GM23338 (cell line): Measurements from ENCODE around the gene GRM6. TPM values are rescaled to one million over a fixed set of nuclear protein-coding genes. Genes with fewer than 3 reads are reported as not detected.

ENCODE experiments used
- ATAC-seq: fragments of 200-7000 bp; cut with Tn5 transposase; 3 replicates; pipeline ENCODE4 v1.9.1; 2020
- DNase-seq: peaks from one replicate; pipeline ENCODE4 v3.0.0-alpha.2; 2015; ENCODE audit warnings: low spot score
- H2AFZ ChIP-seq: fragments of 200-600 bp; sonication (generic); 2 replicates; pipeline ENCODE4 v1.8.0; 2016; ENCODE audit warnings: antibody characterized with exemption, mild to moderate bottlenecking, moderate library complexity
- H3F3A ChIP-seq: fragments of 200-600 bp; sonication (generic); replicated peaks from 2 replicates; pipeline ENCODE4 v1.8.0; 2017; ENCODE audit warnings: antibody characterized with exemption, mixed run types, low read depth
- H3K27ac ChIP-seq: fragments of 200-600 bp; sonication (generic); 2 replicates; pipeline ENCODE4 v1.6.1; 2016; ENCODE audit warnings: low read depth
- H3K27me3 ChIP-seq: fragments of 200-600 bp; sonication (generic); 2 replicates; pipeline ENCODE4 v1.8.0; 2016; ENCODE audit warnings: mild to moderate bottlenecking, mixed run types, moderate library complexity; ENCODE audit not compliant: insufficient read depth
- H3K36me3 ChIP-seq: fragments of 200-600 bp; sonication (generic); 2 replicates; pipeline ENCODE4 v1.8.0; 2016; ENCODE audit warnings: mild to moderate bottlenecking; ENCODE audit not compliant: insufficient read depth
- H3K4me1 ChIP-seq: fragments of 200-600 bp; sonication (generic); 2 replicates; pipeline ENCODE4 v1.8.0; 2016; ENCODE audit warnings: mild to moderate bottlenecking, moderate library complexity; ENCODE audit not compliant: insufficient read depth
- H3K4me2 ChIP-seq: fragments of 200-600 bp; sonication (generic); 2 replicates; pipeline ENCODE4 v1.7.1; 2017; ENCODE audit warnings: mixed run types
- H3K4me3 ChIP-seq: fragments of 200-600 bp; sonication (generic); 2 replicates; pipeline ENCODE4 v1.6.1; 2016; ENCODE audit warnings: mixed run types
- H3K79me2 ChIP-seq: fragments of 200-600 bp; sonication (generic); replicated peaks from 2 replicates; pipeline ENCODE4 v1.8.0; 2017; ENCODE audit warnings: mild to moderate bottlenecking; ENCODE audit not compliant: insufficient read depth
- H3K9me2 ChIP-seq: fragments of 200-600 bp; sonication (generic); 2 replicates; pipeline ENCODE4 v1.8.0; 2017; ENCODE audit not compliant: insufficient read depth
- H4K20me1 ChIP-seq: fragments of 200-600 bp; sonication (generic); replicated peaks from 2 replicates; pipeline ENCODE4 v1.8.0; 2017; ENCODE audit warnings: mild to moderate bottlenecking; ENCODE audit not compliant: insufficient read depth
- H3K27ac Mint-ChIP-seq: 2 replicates; pipeline ENCODE4 v1.8.0; 2020; ENCODE audit warnings: inconsistent platforms, mild to moderate bottlenecking, moderate library complexity, mixed read lengths
- H3K27me3 Mint-ChIP-seq: 3 replicates; pipeline ENCODE4 v1.8.0; 2022; ENCODE audit warnings: low read depth, mild to moderate bottlenecking, moderate library complexity, mixed read lengths, inconsistent platforms; ENCODE audit not compliant: insufficient read depth, poor library complexity
- H3K36me3 Mint-ChIP-seq: 3 replicates; pipeline ENCODE4 v1.8.0; 2021; ENCODE audit warnings: low read depth, mild to moderate bottlenecking, inconsistent platforms, moderate library complexity, mixed read lengths
- H3K4me1 Mint-ChIP-seq: 3 replicates; pipeline ENCODE4 v1.8.0; 2020; ENCODE audit warnings: mild to moderate bottlenecking, inconsistent platforms, mixed read lengths
- H3K4me3 Mint-ChIP-seq: 3 replicates; pipeline ENCODE4 v1.8.0; 2021; ENCODE audit warnings: moderate library complexity, mild to moderate bottlenecking, inconsistent platforms, mixed read lengths
- H3K9me3 Mint-ChIP-seq: 3 replicates; pipeline ENCODE4 v1.8.0; 2020; ENCODE audit warnings: moderate library complexity, mild to moderate bottlenecking, inconsistent platforms, mixed read lengths
- CREB1 ChIP-seq: fragments of 250-450 bp; sonication (Bioruptor Pico); IDR thresholded peaks from 2 replicates; pipeline ENCODE4 v1.5.0; 2020; ENCODE audit warnings: low read depth, mild to moderate bottlenecking, moderate library complexity
- EZH2 ChIP-seq: fragments of 200-600 bp; sonication (generic); IDR thresholded peaks from one replicate; pipeline ENCODE4 v1.8.0; 2017; ENCODE audit warnings: antibody characterized with exemption, mild to moderate bottlenecking, low read depth; ENCODE audit not compliant: unreplicated experiment
- EZH2phosphoT487 ChIP-seq: fragments of 200-600 bp; sonication (generic); IDR thresholded peaks from one replicate; pipeline ENCODE4 v1.8.1; 2018; ENCODE audit warnings: antibody characterized with exemption; ENCODE audit not compliant: unreplicated experiment
- JUNB ChIP-seq: IDR thresholded peaks from one replicate; pipeline ENCODE4 v1.6.1; 2016; ENCODE audit warnings: antibody characterized with exemption; ENCODE audit not compliant: unreplicated experiment
- NANOG ChIP-seq: IDR thresholded peaks from 2 replicates; pipeline ENCODE4 v1.6.1; 2016; ENCODE audit warnings: antibody characterized with exemption, borderline replicate concordance
- POLR2AphosphoS5 ChIP-seq: IDR thresholded peaks from 2 replicates; pipeline ENCODE4 v1.6.1; 2016; ENCODE audit warnings: antibody characterized with exemption, low read depth
- STAT1 ChIP-seq: IDR thresholded peaks from one replicate; pipeline ENCODE4 v1.6.1; 2016; ENCODE audit warnings: antibody characterized with exemption; ENCODE audit not compliant: unreplicated experiment
- ZNF331 ChIP-seq: fragments of 250-450 bp; sonication (Bioruptor Pico); IDR thresholded peaks from 2 replicates; pipeline ENCODE4 v1.5.0; 2020; ENCODE audit warnings: low read depth, mild to moderate bottlenecking, moderate library complexity
- polyA plus RNA-seq: library from polyadenylated mRNA; unstranded; fragments of >200 nt; fragmentation: Nextera tagmentation; extraction: Ambion mirVana; gene quantifications from 2 replicates; pipeline ENCODE4 v1.2.1, GENCODE V29; 2016
- total RNA-seq: library from RNA; depleted of rRNA; stranded (reverse); fragments of >200 nt; shearing (Covaris generic); gene quantifications from 2 replicates; pipeline ENCODE4 v1.2.3, GENCODE V29; 2014
- TF ChIP-seq, protein P1 (sequence below): IDR thresholded peaks from 2 replicates; pipeline ENCODE4 v1.6.1; 2016; ENCODE audit warnings: antibody characterized with exemption
- TF ChIP-seq, protein P2 (sequence below): IDR thresholded peaks from one replicate; pipeline ENCODE4 v1.6.1; 2018; ENCODE audit warnings: antibody characterized with exemption; ENCODE audit not compliant: unreplicated experiment
- TF ChIP-seq, protein P3 (sequence below), 2 experiments: fragments of 200-600 bp in 1 of 2; sonication (generic) in 1 of 2; conservative IDR thresholded peaks; 2 replicates each; pipeline versions ENCODE4 v1.5.1 to v1.6.1; 2016 to 2017; ENCODE audit warnings: antibody characterized with exemption in 2 of 2, low read depth in 2 of 2, mild to moderate bottlenecking in 2 of 2, moderate library complexity in 1 of 2
- TF ChIP-seq, protein P4 (sequence below): fragments of 250-450 bp; sonication (Bioruptor Pico); IDR thresholded peaks from 2 replicates; pipeline ENCODE4 v1.5.0; 2020; ENCODE audit warnings: mild to moderate bottlenecking, moderate library complexity

The GRM6 gene
- total and polyA plus RNA-seq, 2 experiments from 2014 or later = 0.19 TPM; not detected in 1

DNA sequence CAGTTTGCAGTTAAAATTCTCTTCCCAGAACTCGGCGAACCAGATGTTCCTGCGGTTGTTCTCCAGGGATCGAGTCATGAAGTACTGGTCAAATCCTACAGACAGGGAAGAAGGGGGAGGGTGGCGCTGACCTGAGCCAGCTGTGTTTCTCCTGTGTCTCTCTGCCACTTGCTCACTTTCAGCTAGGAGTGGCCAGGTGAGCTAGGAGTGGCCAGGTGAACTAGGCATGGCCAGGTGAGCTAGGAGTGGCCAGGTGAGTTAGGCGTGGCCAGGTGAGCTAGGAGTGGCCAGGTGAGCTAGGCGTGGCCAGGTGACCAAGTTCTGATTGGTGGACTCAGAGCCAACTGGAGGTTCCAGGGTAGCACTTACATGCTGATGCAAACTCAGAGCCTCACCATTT lies 5.8 kb downstream of the GRM6 start:
- Mint-ChIP-seq H3K4me3 (no peak overlapping the region), H3K4me1 (no peaks in the 10 kb centered on the region), H3K36me3 (peaks cover 10% of the 10 kb centered on the region), H3K9me3 (peaks cover 76% of the 10 kb centered on the region), H3K27ac (no peak overlapping the region), H3K27me3 (peaks cover 34% of the 10 kb centered on the region)
- H4K20me1 ChIP-seq = no peaks in the 10 kb centered on the region
- no peak overlapping the region for H3K4me3 ChIP-seq
- DNase-seq = no peak
- H3K9me2 ChIP-seq = no peaks in the 10 kb centered on the region
- H3K27me3 ChIP-seq = peaks cover 21% of the 10 kb centered on the region
- no peaks in the 10 kb centered on the region for H3F3A ChIP-seq
- no peak overlapping the region for H3K27ac ChIP-seq
- H3K4me2 ChIP-seq = no peak overlapping the region
- no peaks in the 10 kb centered on the region for H3K4me1 ChIP-seq
- H3K79me2 ChIP-seq = no peaks in the 10 kb centered on the region
- no peaks in the 10 kb centered on the region for H3K36me3 ChIP-seq
- no peak overlapping the region for H2AFZ ChIP-seq
- TF ChIP-seq CREB1 (CRISPR knock-in tag) = no peak
- TF ChIP-seq ZNF331 (CRISPR knock-in tag) = no peak
- TF ChIP-seq, protein P1, sequence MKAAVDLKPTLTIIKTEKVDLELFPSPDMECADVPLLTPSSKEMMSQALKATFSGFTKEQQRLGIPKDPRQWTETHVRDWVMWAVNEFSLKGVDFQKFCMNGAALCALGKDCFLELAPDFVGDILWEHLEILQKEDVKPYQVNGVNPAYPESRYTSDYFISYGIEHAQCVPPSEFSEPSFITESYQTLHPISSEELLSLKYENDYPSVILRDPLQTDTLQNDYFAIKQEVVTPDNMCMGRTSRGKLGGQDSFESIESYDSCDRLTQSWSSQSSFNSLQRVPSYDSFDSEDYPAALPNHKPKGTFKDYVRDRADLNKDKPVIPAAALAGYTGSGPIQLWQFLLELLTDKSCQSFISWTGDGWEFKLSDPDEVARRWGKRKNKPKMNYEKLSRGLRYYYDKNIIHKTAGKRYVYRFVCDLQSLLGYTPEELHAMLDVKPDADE = no peak
- TF ChIP-seq, protein P2, sequence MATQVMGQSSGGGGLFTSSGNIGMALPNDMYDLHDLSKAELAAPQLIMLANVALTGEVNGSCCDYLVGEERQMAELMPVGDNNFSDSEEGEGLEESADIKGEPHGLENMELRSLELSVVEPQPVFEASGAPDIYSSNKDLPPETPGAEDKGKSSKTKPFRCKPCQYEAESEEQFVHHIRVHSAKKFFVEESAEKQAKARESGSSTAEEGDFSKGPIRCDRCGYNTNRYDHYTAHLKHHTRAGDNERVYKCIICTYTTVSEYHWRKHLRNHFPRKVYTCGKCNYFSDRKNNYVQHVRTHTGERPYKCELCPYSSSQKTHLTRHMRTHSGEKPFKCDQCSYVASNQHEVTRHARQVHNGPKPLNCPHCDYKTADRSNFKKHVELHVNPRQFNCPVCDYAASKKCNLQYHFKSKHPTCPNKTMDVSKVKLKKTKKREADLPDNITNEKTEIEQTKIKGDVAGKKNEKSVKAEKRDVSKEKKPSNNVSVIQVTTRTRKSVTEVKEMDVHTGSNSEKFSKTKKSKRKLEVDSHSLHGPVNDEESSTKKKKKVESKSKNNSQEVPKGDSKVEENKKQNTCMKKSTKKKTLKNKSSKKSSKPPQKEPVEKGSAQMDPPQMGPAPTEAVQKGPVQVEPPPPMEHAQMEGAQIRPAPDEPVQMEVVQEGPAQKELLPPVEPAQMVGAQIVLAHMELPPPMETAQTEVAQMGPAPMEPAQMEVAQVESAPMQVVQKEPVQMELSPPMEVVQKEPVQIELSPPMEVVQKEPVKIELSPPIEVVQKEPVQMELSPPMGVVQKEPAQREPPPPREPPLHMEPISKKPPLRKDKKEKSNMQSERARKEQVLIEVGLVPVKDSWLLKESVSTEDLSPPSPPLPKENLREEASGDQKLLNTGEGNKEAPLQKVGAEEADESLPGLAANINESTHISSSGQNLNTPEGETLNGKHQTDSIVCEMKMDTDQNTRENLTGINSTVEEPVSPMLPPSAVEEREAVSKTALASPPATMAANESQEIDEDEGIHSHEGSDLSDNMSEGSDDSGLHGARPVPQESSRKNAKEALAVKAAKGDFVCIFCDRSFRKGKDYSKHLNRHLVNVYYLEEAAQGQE = no peak
- TF ChIP-seq EZH2phosphoT487 = no peak
- TF ChIP-seq STAT1 = no peak
- TF ChIP-seq, protein P3, sequence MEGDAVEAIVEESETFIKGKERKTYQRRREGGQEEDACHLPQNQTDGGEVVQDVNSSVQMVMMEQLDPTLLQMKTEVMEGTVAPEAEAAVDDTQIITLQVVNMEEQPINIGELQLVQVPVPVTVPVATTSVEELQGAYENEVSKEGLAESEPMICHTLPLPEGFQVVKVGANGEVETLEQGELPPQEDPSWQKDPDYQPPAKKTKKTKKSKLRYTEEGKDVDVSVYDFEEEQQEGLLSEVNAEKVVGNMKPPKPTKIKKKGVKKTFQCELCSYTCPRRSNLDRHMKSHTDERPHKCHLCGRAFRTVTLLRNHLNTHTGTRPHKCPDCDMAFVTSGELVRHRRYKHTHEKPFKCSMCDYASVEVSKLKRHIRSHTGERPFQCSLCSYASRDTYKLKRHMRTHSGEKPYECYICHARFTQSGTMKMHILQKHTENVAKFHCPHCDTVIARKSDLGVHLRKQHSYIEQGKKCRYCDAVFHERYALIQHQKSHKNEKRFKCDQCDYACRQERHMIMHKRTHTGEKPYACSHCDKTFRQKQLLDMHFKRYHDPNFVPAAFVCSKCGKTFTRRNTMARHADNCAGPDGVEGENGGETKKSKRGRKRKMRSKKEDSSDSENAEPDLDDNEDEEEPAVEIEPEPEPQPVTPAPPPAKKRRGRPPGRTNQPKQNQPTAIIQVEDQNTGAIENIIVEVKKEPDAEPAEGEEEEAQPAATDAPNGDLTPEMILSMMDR (conservative IDR thresholded peaks at IDR 0.05; ENCODE audit: low read depth in 2 of 2) = no peak
- TF ChIP-seq NANOG = no peak
- TF ChIP-seq POLR2AphosphoS5 = no peak
- no peak for TF ChIP-seq JUNB
- TF ChIP-seq EZH2 = no peak
- TF ChIP-seq, protein P4, sequence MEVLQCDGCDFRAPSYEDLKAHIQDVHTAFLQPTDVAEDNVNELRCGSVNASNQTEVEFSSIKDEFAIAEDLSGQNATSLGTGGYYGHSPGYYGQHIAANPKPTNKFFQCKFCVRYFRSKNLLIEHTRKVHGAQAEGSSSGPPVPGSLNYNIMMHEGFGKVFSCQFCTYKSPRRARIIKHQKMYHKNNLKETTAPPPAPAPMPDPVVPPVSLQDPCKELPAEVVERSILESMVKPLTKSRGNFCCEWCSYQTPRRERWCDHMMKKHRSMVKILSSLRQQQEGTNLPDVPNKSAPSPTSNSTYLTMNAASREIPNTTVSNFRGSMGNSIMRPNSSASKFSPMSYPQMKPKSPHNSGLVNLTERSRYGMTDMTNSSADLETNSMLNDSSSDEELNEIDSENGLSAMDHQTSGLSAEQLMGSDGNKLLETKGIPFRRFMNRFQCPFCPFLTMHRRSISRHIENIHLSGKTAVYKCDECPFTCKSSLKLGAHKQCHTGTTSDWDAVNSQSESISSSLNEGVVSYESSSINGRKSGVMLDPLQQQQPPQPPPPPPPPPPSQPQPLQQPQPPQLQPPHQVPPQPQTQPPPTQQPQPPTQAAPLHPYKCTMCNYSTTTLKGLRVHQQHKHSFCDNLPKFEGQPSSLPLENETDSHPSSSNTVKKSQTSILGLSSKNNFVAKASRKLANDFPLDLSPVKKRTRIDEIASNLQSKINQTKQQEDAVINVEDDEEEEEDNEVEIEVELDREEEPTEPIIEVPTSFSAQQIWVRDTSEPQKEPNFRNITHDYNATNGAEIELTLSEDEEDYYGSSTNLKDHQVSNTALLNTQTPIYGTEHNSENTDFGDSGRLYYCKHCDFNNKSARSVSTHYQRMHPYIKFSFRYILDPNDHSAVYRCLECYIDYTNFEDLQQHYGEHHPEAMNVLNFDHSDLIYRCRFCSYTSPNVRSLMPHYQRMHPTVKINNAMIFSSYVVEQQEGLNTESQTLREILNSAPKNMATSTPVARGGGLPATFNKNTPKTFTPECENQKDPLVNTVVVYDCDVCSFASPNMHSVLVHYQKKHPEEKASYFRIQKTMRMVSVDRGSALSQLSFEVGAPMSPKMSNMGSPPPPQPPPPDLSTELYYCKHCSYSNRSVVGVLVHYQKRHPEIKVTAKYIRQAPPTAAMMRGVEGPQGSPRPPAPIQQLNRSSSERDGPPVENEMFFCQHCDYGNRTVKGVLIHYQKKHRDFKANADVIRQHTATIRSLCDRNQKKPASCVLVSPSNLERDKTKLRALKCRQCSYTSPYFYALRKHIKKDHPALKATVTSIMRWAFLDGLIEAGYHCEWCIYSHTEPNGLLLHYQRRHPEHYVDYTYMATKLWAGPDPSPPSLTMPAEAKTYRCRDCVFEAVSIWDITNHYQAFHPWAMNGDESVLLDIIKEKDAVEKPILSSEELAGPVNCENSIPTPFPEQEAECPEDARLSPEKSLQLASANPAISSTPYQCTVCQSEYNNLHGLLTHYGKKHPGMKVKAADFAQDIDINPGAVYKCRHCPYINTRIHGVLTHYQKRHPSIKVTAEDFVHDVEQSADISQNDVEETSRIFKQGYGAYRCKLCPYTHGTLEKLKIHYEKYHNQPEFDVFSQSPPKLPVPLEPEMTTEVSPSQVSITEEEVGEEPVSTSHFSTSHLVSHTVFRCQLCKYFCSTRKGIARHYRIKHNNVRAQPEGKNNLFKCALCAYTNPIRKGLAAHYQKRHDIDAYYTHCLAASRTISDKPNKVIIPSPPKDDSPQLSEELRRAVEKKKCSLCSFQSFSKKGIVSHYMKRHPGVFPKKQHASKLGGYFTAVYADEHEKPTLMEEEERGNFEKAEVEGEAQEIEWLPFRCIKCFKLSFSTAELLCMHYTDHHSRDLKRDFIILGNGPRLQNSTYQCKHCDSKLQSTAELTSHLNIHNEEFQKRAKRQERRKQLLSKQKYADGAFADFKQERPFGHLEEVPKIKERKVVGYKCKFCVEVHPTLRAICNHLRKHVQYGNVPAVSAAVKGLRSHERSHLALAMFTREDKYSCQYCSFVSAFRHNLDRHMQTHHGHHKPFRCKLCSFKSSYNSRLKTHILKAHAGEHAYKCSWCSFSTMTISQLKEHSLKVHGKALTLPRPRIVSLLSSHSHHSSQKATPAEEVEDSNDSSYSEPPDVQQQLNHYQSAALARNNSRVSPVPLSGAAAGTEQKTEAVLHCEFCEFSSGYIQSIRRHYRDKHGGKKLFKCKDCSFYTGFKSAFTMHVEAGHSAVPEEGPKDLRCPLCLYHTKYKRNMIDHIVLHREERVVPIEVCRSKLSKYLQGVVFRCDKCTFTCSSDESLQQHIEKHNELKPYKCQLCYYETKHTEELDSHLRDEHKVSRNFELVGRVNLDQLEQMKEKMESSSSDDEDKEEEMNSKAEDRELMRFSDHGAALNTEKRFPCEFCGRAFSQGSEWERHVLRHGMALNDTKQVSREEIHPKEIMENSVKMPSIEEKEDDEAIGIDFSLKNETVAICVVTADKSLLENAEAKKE (CRISPR knock-in tag) = no peak
- no peak for ATAC-seq
